NCI-H82 (cell line): ENCODE data around the gene SLC66A1.
A peak's percentile ranks its signal among the peaks of the same experiment; 100 is the strongest.
"Not testable (repeated sequence)": the region's sequence is repeated elsewhere in the genome, so short reads cannot be mapped to it uniquely, and the experiment has no call there.

Experiments used
- DNase-seq: peaks from one replicate; lab custom pipeline; 2025; lab: John Stamatoyannopoulos, UW

Gene SLC66A1

DNA sequence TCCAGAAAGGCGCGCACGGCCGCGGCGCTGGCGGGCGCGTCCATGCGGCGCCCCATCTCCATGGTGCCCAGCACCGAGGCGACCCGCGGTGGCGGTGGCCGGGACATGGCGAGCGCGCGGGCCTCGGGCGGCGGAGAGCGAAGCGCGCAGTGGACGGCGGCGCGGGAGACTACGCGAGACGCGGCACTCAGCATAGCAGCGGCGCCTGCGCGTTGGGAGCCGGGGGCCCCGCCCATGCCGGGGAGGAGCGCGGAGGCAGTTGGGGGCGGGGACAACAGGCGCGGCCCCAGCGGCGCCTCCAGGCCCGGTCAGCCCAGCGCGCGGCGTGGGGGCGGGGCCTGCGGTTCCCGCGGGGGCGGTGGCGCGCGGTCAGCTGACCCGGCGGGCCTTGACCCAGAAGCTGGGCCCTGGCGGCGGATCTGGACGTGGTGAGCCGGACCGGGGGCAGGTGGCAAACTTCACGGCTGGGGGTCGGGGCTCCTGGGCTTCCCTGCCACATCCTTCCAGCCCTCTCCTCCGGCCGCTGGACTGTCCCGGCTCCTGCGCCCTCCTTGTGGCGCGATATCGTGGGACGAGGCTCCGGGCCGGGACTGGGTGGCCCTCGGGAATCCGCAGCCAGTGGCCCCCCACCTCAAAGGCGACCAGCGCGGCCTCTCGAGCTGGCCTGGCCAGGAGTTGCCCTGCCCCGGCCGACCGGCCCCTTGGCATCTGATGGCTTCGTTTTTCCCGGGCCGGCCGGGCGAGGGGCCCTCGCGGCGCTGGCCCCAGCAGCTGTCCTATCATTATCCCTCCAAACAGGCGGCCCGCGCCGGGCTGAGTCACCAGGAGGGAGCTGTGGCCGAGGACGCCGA is at the start of gene SLC66A1, which contains the start of gene AKR7A2:
SLC66A1 (plus strand) TSS at position 396 of the 851 bp plus-strand sequence. CDS start 5,352 bp downstream, outside the sequence.
AKR7A2 (minus strand) TSS at position 214 of the 851 bp plus-strand sequence; CDS start at position 194, 20 bp downstream.
- DNase-seq, result peak; percentile 95

GRCh38 chr1:19262744-19263143 is 49.4 kb upstream of the SLC66A1 start:
- peak; percentile 36 for DNase-seq

DNA sequence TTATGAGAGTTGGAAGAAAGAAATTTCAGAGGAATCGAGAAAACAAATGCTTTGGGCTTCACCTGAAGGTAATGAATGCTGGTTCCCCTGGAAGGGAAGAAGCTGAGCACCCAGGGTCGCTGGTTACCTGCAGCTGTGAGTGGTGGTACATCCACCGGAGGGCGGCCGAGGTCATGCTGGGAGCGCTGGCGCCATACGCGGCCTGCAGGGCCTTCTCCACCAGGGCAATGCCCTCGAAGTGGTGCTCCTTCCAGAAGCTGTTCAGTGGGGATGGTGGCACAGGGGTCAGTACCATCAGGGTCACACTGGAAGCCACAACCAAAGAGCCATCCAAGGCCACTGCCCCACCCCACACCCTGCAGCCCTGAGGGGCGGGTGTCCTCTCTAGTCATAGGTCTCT is 43.7 kb upstream of the SLC66A1 start:
- no peak for DNase-seq

GRCh38 chr1:19269427-19270342 is 42.4 kb upstream of the SLC66A1 start:
- DNase-seq, result not testable (repeated sequence)

- DNase-seq, result not testable (repeated sequence)
Measured at GRCh38 chr1:19270343-19270730, 41.8 kb upstream of the SLC66A1 start.

DNA sequence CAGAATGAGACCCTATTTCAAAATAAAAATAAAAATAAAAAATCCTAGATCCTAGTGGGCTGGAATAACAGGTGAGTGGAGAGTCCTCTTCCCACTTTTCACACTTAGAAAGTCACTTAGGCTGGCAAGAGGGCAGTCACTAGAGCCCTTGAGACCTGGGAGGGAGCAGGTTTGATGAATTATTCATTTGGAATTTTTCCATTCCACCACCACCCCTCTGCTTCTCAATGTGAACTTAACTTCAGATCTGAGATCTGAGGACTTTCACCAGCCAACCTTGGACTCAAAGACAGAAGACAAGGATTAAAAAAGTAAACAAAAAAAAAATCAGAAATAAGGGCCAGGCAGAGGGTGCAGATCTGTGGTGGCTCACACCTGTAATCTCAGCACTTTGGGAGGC is 40.1 kb upstream of the SLC66A1 start:
- no peak for DNase-seq

- no peak for DNase-seq
Measured at GRCh38 chr1:19273106-19273843, 38.9 kb upstream of the SLC66A1 start.

DNA sequence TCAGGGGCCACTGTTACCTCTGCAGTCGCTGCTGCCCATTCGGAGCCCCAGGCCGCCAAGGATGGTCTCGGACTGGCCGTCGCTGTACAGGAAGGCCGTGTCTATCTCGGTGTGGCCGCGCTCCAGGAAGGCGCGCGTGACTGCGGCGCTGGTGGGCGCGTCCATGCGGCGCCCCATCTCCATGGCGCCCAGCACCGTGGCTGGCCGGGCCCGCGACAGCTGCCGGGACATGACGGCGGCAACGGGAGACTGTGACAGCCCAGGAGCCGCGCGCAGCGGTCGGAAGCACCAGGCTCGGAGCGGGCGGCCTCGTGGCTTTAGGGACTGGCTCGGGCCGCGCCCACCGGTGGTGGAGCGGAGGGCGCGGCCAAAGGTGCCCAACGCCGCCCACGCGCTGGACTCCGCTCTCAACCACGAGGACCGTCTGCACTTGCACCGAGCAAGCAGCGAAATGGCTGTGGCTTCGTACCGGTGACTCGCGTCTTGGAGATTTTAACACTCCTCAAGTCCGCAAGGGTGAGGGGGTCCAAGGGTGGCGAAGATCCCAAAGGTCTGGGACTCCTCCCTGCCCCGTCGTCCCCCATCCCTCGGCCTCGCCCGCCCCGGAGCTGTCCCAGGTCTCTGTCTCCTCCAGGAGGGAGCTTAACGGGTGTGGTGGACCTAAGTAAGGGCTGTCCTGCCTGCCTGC is 38.1 kb upstream of the SLC66A1 start:
- not testable (repeated sequence) for DNase-seq

DNA sequence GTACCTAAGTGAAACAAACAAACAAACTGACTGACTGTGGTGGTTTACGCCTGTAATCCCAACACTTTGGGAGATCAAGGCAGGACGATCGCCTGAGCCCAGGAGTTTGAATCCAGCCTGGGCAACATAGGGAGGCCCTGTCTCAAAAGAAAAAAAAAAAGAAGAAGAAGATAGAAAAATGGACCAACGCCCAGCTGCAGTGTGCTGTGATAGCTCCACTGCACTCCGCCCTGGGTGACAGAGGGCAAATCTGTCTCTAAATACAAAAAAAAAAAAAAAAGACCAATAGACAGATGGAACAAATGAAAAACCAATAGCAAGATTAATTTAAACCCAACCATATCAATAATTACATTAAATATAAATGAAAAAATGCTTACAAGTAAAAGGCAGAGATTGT is 37.5 kb upstream of the SLC66A1 start:
- DNase-seq, result no peak

DNA sequence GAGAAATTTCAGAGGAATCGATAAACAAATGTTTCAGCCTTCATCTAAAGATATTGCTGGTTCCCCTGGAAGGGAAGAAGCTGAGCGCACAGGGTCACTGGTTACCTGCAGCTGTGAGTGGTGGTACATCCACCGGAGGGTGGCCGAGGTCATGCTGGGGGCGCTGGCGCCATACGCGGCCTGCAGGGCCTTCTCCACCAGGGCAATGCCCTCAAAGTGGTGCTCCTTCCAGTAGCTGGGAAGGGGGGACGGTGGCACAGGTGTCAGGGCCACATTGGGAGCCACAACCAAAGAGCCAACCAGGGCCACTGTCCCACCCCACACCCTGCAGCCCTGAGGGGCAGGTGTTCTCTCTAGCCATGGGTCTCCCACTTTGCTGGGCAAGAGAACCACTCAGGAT is 28.2 kb upstream of the SLC66A1 start:
- no peak for DNase-seq

GRCh38 chr1:19284881-19285280 is 27.2 kb upstream of the SLC66A1 start:
- DNase-seq, result no peak

GRCh38 chr1:19285366-19285765 is 26.8 kb upstream of the SLC66A1 start:
- not testable (repeated sequence) for DNase-seq

- not testable (repeated sequence) for DNase-seq
Measured at GRCh38 chr1:19285807-19286206, 26.3 kb upstream of the SLC66A1 start.

- no peak for DNase-seq
Measured at GRCh38 chr1:19287436-19288185, 24.5 kb upstream of the SLC66A1 start.

- DNase-seq, result peak; percentile 42
Measured at GRCh38 chr1:19288324-19289241, 23.5 kb upstream of the SLC66A1 start, which contains the start of gene AKR7A3. TSS of gene AKR7A3 (minus strand) at chr1:19288770. CDS start at chr1:19288709, 61 bp downstream.

DNA sequence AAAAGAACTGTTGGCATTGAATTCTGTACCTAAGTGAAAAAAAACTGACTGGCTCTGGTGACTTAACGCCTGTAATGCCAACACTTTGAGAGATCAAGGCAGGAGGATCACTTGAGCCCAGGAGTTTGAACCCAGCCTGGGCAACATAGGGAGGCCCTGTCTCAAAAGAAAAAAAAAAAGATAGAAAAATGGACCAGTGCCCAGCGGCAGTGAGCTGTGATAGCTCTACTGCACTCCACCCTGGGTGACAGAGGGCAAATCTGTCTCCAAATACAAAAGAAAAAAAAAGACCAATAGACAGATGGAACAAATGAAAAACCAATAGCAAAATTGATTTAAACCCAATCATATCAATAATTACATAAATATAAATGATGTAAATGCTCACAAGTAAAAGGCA is 22.9 kb upstream of the SLC66A1 start:
- no peak for DNase-seq

DNA sequence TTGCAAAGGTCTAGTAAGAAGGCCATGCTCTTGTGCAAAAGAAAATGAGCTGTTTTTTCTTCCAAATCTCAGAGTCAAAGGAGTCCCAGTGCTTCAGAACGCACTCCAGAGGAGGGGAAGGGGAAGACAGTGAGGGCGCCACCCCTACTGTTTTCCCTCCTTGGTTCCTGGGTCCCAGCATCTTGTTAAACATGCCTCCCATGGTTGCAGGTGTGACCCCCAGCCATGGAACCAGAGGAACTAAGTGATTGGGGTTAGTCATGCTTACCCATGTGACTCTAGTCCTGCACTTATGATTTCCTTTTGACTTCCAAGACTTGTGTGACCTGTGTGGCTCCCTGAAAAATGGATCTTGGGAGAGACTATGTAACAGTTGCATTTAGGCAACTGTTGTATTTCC is 17.5 kb upstream of the SLC66A1 start:
- no peak for DNase-seq

GRCh38 chr1:19300211-19300610 is 11.9 kb upstream of the SLC66A1 start:
- DNase-seq, result peak; percentile 14

GRCh38 chr1:19304081-19304480 is 8.0 kb upstream of the SLC66A1 start:
- not testable (repeated sequence) for DNase-seq
